Epithelial cell of proximal tubule (primary cell): Measurements from ENCODE around the gene TMEM208. TPM values are rescaled to one million over a fixed set of nuclear protein-coding genes. Genes with fewer than 3 reads are reported as not detected.

Experiments
- DNase-seq: peaks from one replicate; pipeline ENCODE4 v3.0.0-alpha.2; 2011; ENCODE audit warnings: low read depth
- H3K4me3 ChIP-seq: 2 replicates; pipeline ENCODE4 v1.5.1; 2011; ENCODE audit warnings: low read depth, mild to moderate bottlenecking, low read length
- total RNA-seq: library from RNA; depleted of rRNA; stranded (reverse); fragments of >200 nt; gene quantifications from 2 replicates; pipeline ENCODE4 v1.2.3, GENCODE V29; 2015
- TF ChIP-seq, protein P1 (sequence below): conservative IDR thresholded peaks from 2 replicates; pipeline ENCODE4 v1.5.1; 2012; ENCODE audit warnings: low read depth, mild to moderate bottlenecking, low read length

Gene TMEM208
- total RNA-seq, 1 donor from 2014 or later: 54.8 TPM

DNA sequence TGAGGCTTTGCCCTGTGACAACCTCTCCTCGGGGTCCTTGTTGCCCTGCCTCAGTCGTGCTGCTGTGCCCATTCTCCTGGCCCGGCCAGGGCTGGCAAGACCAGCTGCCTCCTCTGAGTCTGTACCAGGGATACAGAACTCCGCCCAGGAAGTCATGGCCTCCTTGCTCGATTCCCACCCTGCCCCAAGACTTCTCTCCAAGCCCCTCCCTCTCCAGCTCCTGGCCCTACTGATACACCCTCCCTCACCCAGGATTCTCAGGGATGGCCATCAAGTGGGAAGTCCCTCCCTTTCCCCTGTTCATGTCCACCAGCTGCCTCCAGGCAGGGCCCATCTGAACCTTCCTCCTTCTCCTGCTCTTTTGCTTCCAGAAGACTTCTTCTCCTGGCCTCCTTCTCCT, 11.2 kb upstream of the TMEM208 start:
- no peak overlapping the region for H3K4me3 ChIP-seq
- DNase-seq: no peak
- TF ChIP-seq, protein P1, sequence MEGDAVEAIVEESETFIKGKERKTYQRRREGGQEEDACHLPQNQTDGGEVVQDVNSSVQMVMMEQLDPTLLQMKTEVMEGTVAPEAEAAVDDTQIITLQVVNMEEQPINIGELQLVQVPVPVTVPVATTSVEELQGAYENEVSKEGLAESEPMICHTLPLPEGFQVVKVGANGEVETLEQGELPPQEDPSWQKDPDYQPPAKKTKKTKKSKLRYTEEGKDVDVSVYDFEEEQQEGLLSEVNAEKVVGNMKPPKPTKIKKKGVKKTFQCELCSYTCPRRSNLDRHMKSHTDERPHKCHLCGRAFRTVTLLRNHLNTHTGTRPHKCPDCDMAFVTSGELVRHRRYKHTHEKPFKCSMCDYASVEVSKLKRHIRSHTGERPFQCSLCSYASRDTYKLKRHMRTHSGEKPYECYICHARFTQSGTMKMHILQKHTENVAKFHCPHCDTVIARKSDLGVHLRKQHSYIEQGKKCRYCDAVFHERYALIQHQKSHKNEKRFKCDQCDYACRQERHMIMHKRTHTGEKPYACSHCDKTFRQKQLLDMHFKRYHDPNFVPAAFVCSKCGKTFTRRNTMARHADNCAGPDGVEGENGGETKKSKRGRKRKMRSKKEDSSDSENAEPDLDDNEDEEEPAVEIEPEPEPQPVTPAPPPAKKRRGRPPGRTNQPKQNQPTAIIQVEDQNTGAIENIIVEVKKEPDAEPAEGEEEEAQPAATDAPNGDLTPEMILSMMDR: no peak

DNA sequence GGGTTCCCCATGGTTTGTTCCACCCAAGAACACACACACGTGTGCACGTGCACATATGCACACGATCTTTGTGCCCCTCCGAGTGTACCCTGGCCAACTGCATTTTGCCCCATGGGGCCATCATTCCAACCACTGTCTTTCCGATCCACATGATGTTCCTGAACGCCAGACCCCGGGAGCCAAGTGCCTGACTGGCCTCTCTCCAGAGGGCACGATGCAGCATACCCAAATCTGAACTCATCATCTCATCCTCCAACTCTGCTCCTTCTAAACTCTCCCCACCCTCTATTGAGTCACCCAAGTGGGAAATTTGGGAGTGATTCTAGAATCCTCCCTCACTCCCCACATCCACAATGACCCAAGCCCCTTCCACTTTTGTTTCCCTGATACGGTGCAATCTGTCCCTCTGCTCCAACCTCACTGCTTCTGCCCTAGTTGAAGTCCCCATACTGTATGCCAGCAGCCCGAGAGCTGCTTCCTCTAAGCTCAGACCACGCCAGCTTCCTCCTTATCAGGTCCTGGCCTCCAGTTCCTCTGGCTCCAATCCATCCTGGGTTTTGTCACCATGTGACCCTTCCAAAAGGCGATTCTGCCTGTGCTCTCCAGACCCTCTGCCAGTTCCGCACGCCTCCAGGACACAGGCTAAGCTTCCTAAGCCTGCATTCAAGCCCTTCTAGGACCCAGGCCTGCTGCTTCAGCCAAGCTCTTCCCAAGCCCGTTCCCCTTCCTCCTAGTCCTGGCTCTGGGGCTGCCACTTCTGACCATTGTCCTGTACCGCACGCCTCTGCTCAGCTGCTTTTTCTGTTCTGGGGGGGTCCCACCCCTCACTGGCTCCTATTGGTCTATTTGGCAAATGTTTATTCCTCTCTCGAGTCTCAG, 10.1 kb upstream of the TMEM208 start:
- DNase-seq: no peak
- no peak overlapping the region for H3K4me3 ChIP-seq
- TF ChIP-seq, protein P1: no peak

DNA sequence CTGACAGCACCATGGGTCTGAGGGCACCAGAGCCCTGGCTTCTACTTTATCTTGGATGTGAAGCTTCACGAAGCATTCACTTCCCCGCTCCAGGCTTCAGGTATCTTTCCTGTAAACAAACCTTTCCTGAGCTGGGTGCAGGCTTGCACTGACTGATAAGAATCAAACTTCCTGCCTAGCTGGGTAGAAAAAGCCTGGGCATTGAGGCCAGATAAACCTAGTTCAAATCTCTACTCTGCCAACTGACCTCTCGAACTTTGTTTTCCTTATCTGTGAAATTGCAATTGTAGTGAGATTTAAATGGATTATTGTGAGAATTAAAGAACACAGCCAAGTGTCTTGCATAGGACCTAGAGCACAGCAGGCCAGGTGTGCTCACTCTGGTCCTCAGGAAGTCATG, 2.9 kb upstream of the TMEM208 start:
- no peak overlapping the region for H3K4me3 ChIP-seq
- TF ChIP-seq, protein P1: no peak
- no peak for DNase-seq

DNA sequence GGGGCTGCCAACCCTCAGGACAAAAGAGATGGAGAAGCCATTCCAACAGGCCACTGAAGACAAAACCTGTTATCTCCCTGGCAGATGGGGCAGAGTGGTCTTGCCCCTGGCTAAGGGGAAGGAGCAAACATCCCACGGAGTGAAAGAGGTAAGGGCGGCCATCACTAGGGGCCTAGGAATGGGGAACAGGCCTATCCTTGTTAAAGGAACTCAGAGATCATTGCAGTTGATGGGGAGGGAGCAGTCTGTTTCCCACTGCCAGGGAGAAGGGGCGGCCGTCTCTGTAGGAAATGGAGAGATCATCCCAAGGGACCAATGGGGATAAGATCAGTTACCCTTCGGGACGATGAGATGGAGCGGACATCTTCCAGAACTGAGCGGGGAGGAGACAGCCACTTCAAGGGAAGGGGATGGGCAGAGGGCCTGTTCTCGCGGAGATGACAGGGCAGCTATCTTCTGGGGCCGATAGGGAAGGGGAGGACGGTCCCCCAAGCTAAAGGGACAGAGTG, 581 bp upstream of the TMEM208 start:
- no peak for DNase-seq
- H3K4me3 ChIP-seq: peak overlapping the region; percentile 91
- TF ChIP-seq, protein P1: no peak

DNA sequence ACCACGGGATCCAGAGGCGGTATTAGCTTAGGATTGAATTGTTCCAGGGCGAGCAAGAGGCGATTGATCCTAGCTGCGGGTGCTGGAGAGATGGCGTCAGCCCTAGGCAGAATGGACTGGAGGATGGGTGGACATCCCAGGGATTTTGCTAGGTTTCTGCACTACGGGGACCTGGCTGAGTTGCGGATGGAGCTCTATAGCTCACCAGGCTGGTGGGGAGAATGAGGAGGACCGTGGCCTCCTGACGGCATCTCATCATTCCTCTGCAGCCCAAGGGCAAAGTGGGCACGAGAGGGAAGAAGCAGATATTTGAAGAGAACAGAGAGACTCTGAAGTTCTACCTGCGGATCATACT, 614 bp downstream of the TMEM208 start:
- DNase-seq: no peak
- H3K4me3 ChIP-seq: peak overlapping the region; percentile 91
- TF ChIP-seq, protein P1: no peak

DNA sequence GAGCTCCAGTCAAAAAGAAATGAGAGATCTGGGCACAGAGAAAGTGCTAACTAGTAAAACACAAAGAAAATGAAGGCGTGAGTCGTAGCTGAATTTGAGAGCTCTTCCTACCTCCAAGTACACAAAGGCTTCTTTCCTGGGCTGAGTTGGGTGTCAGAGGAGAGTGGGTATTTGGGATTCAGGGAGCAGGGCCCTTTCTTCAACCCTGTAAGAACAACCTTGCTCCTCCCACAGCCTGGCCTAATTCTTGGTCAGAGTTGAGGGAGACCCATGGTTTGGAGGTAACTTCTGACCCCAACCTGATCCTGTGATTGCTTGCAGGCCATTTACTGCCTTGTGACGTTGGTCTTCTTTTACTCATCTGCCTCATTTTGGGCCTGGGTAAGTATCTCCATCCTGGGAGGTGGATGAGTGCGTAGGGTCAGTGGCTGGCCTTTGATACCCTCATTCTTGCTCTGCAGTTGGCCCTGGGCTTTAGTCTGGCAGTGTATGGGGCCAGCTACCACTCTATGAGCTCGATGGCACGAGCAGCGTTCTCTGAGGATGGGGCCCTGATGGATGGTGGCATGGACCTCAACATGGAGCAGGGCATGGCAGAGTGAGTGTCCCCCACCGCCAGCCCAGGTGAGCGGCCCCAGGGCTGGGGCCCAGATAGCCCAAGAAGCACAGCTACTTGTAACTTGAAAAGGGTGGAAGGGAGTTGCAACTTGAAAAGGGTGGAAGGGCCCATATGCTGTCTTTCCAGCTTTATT, 1.3 kb downstream of the TMEM208 start:
- TF ChIP-seq, protein P1: no peak
- peak overlapping the region; percentile 91 for H3K4me3 ChIP-seq
- no peak for DNase-seq
